ACC112 (cell line): ENCODE measurements around the gene TBC1D14.

Experiments
- H2AFZ ChIP-seq: fragments of 200-600 bp; sonication (generic); one replicate; pipeline ENCODE4 v1.6.0; 2017; ENCODE audit warnings: antibody characterized with exemption, low read length; ENCODE audit not compliant: unreplicated experiment
- H3K27ac ChIP-seq: fragments of 200-600 bp; sonication (generic); 2 replicates; pipeline ENCODE4 v1.5.1; 2014; ENCODE audit warnings: low read depth, mild to moderate bottlenecking, antibody characterized with exemption, low read length, moderate library complexity
- H3K27me3 ChIP-seq: fragments of 200-600 bp; sonication (generic); 2 replicates; pipeline ENCODE4 v1.6.1; 2014; ENCODE audit warnings: mild to moderate bottlenecking, antibody characterized with exemption, low read length, moderate library complexity, mixed read lengths; ENCODE audit not compliant: insufficient read depth
- H3K36me3 ChIP-seq: fragments of 200-600 bp; sonication (generic); 2 replicates; pipeline ENCODE4 v1.6.1; 2016; ENCODE audit warnings: mild to moderate bottlenecking, antibody characterized with exemption, low read length, moderate library complexity, mixed read lengths; ENCODE audit not compliant: insufficient read depth
- H3K4me1 ChIP-seq: fragments of 200-600 bp; sonication (generic); one replicate; pipeline ENCODE4 v1.6.1; 2016; ENCODE audit warnings: low read length, mixed read lengths; ENCODE audit not compliant: insufficient read depth, unreplicated experiment, control insufficient read depth
- H3K4me3 ChIP-seq: fragments of 200-600 bp; sonication (generic); 2 replicates; pipeline ENCODE4 v1.5.1; 2014; ENCODE audit warnings: mild to moderate bottlenecking, low read depth, low read length
- H3K79me2 ChIP-seq: fragments of 200-600 bp; sonication (generic); one replicate; pipeline ENCODE4 v1.6.0; 2016; ENCODE audit warnings: low read length; ENCODE audit not compliant: control insufficient read depth, unreplicated experiment, insufficient read depth

TBC1D14 gene, protein sequence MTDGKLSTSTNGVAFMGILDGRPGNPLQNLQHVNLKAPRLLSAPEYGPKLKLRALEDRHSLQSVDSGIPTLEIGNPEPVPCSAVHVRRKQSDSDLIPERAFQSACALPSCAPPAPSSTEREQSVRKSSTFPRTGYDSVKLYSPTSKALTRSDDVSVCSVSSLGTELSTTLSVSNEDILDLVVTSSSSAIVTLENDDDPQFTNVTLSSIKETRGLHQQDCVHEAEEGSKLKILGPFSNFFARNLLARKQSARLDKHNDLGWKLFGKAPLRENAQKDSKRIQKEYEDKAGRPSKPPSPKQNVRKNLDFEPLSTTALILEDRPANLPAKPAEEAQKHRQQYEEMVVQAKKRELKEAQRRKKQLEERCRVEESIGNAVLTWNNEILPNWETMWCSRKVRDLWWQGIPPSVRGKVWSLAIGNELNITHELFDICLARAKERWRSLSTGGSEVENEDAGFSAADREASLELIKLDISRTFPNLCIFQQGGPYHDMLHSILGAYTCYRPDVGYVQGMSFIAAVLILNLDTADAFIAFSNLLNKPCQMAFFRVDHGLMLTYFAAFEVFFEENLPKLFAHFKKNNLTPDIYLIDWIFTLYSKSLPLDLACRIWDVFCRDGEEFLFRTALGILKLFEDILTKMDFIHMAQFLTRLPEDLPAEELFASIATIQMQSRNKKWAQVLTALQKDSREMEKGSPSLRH

GRCh38 chr4:6909113-6909969 lies at the start of gene TBC1D14:
TSS of gene TBC1D14 (plus strand) at chr4:6909826. CDS start at chr4:6923390, 13,564 bp downstream.
- H3K27me3 ChIP-seq: 0 out of 2 replicates have a peak, but pooled peaks cover 6% of the 10 kb centered on the region
- no peaks in the 10 kb centered on the region for H3K36me3 ChIP-seq
- H3K4me3 ChIP-seq: peak within 1 kb of the TSS; percentile 95
- H3K4me1 ChIP-seq: peaks cover 15% of the 10 kb centered on the region
- H2AFZ ChIP-seq: peak within 1 kb of the TSS; percentile 78
- H3K79me2 ChIP-seq: peaks cover 13% of the 10 kb centered on the region
- peak within 1 kb of the TSS; percentile 95 for H3K27ac ChIP-seq

- H3K4me1 ChIP-seq: no peaks in the 10 kb centered on the region
- H2AFZ ChIP-seq: no peak overlapping the region
- H3K27ac ChIP-seq: no peak overlapping the region
- H3K79me2 ChIP-seq: no peaks in the 10 kb centered on the region
- no peak overlapping the region for H3K4me3 ChIP-seq
- no peaks in the 10 kb centered on the region for H3K27me3 ChIP-seq
- H3K36me3 ChIP-seq: 0 out of 2 replicates have a peak, but pooled peaks cover 2% of the 10 kb centered on the region
Observed at GRCh38 chr4:6868386-6868785, 41.2 kb upstream of the TBC1D14 start.

GRCh38 chr4:6869944-6870343 lies 39.7 kb upstream of the TBC1D14 start:
- no peaks in the 10 kb centered on the region for H3K4me1 ChIP-seq
- no peaks in the 10 kb centered on the region for H3K79me2 ChIP-seq
- no peak overlapping the region for H3K27ac ChIP-seq
- no peak overlapping the region for H2AFZ ChIP-seq
- no peak overlapping the region for H3K4me3 ChIP-seq
- no peaks in the 10 kb centered on the region for H3K27me3 ChIP-seq
- no peaks in the 10 kb centered on the region for H3K36me3 ChIP-seq

- no peak overlapping the region for H3K27ac ChIP-seq
- H3K79me2 ChIP-seq: no peaks in the 10 kb centered on the region
- H2AFZ ChIP-seq: no peak overlapping the region
- H3K36me3 ChIP-seq: no peaks in the 10 kb centered on the region
- no peak overlapping the region for H3K4me3 ChIP-seq
- no peaks in the 10 kb centered on the region for H3K4me1 ChIP-seq
- no peaks in the 10 kb centered on the region for H3K27me3 ChIP-seq
Observed at GRCh38 chr4:6873291-6873690, 36.3 kb upstream of the TBC1D14 start.

DNA sequence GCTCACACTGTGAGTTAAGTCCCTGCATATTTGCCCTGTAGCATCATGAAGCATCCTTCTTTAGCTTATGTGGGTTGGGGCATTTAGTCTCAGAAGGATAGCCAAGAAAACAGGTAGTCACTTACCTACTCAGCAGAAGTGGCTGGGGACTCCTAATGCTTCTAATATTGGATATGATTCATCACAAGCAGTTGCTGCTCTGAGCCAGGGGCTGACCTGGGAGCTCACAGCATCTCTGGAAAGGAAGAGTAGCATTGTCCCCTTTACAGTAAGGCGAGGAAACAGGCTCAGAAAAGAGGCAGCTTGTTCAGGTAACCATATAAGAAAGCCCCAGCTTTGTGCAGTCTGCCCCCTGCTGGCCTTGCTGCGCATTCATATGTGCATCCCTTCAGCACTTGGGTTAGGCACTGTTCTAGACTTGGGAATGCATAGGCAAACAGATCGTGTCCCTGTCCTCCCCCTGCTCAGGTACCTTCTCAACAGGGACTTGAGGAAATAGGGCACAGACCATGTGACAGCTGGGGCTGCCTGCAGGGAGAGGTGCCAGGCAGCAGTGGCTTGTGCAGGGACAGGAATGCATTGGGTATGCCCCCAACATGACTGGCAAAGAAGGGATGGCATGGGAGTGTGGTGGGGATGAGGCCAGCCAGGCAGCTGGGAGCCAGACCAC lies 35.7 kb upstream of the TBC1D14 start:
- Histone ChIP-seq H3K4me3 (no peak overlapping the region), H2AFZ (no peak overlapping the region), H3K79me2 (no peaks in the 10 kb centered on the region), H3K27ac (no peak overlapping the region), H3K36me3 (no peaks in the 10 kb centered on the region), H3K27me3 (no peaks in the 10 kb centered on the region), H3K4me1 (no peaks in the 10 kb centered on the region)

- no peak overlapping the region for H2AFZ ChIP-seq
- no peak overlapping the region for H3K27ac ChIP-seq
- H3K4me3 ChIP-seq: no peak overlapping the region
- no peaks in the 10 kb centered on the region for H3K79me2 ChIP-seq
- no peaks in the 10 kb centered on the region for H3K36me3 ChIP-seq
- H3K4me1 ChIP-seq: no peaks in the 10 kb centered on the region
- no peaks in the 10 kb centered on the region for H3K27me3 ChIP-seq
Observed at GRCh38 chr4:6874981-6875380, 34.6 kb upstream of the TBC1D14 start.

DNA sequence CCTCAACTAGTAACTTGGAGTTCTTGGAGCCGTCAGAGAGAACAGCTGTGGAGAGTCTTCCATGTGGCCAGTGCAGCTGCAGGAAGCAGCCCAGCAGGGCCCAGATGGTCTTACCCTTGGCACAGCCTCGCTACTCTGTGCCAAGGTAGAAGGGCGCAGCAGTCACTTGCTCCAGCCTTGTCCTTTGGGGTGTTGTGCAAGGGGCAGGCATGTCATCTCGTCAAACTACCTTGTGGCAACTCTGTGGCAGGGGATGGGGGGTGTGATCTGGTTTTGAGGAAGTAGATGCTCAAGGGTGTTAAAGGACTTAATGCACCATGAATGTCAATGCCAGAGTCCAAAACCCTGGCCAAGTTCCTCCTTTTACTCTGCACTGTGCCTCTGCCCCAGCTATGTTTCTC lies 34.2 kb upstream of the TBC1D14 start:
- H3K27ac ChIP-seq: no peak overlapping the region
- H3K4me3 ChIP-seq: no peak overlapping the region
- no peak overlapping the region for H2AFZ ChIP-seq
- no peaks in the 10 kb centered on the region for H3K36me3 ChIP-seq
- H3K27me3 ChIP-seq: no peaks in the 10 kb centered on the region
- no peaks in the 10 kb centered on the region for H3K79me2 ChIP-seq
- H3K4me1 ChIP-seq: no peaks in the 10 kb centered on the region

GRCh38 chr4:6876440-6876839 lies 33.2 kb upstream of the TBC1D14 start:
- Histone ChIP-seq H3K4me3 (no peak overlapping the region), H3K27ac (no peak overlapping the region), H3K27me3 (no peaks in the 10 kb centered on the region), H3K79me2 (no peaks in the 10 kb centered on the region), H3K36me3 (no peaks in the 10 kb centered on the region), H2AFZ (no peak overlapping the region), H3K4me1 (no peaks in the 10 kb centered on the region)

GRCh38 chr4:6877067-6877466 lies 32.6 kb upstream of the TBC1D14 start:
- H3K4me3 ChIP-seq: no peak overlapping the region
- H3K79me2 ChIP-seq: no peaks in the 10 kb centered on the region
- H3K4me1 ChIP-seq: no peaks in the 10 kb centered on the region
- H3K27me3 ChIP-seq: no peaks in the 10 kb centered on the region
- no peaks in the 10 kb centered on the region for H3K36me3 ChIP-seq
- H2AFZ ChIP-seq: no peak overlapping the region
- no peak overlapping the region for H3K27ac ChIP-seq

- Histone ChIP-seq H3K4me1 (no peaks in the 10 kb centered on the region), H3K27ac (no peak overlapping the region), H3K36me3 (no peaks in the 10 kb centered on the region), H3K4me3 (no peak overlapping the region), H2AFZ (no peak overlapping the region), H3K27me3 (no peaks in the 10 kb centered on the region), H3K79me2 (no peaks in the 10 kb centered on the region)
Observed at GRCh38 chr4:6878451-6879059, 31.1 kb upstream of the TBC1D14 start.
